Esophagus (tissue), 2 donors: ENCODE measurements around the gene GNA14. TPM values are rescaled to one million over a fixed set of nuclear protein-coding genes. Genes with fewer than 3 reads are reported as not detected.

ENCODE experiments used
- H3K27ac ChIP-seq, 2 donors: one replicate each; pipeline ENCODE4 v1.5.1; 2013; ENCODE audit warnings: low read depth in 2 of 2, mild to moderate bottlenecking in 2 of 2, inconsistent platforms in 1 of 2, low read length in 1 of 2, moderate library complexity in 1 of 2
- H3K27me3 ChIP-seq, 2 donors: one replicate each; pipeline ENCODE4 v1.6.1; 2013; ENCODE audit warnings: low read length in 2 of 2, control low read depth in 1 of 2, mild to moderate bottlenecking in 1 of 2; ENCODE audit not compliant: insufficient read depth in 2 of 2, control insufficient read depth in 1 of 2
- H3K36me3 ChIP-seq, 2 donors: one replicate each; pipeline ENCODE4 v1.6.1; 2013; ENCODE audit warnings: low read length in 1 of 2; ENCODE audit not compliant: control insufficient read depth in 2 of 2, insufficient read depth in 2 of 2
- H3K4me1 ChIP-seq, 2 donors: one replicate each; pipeline ENCODE4 v1.6.1; 2013; ENCODE audit warnings: low read length in 1 of 2; ENCODE audit not compliant: control insufficient read depth in 2 of 2, insufficient read depth in 2 of 2
- H3K4me3 ChIP-seq, 2 donors: one replicate each; pipeline ENCODE4 v1.5.1; 2013; ENCODE audit warnings: low read length in 2 of 2, mild to moderate bottlenecking in 2 of 2, low read depth in 1 of 2, moderate library complexity in 1 of 2
- H3K9me3 ChIP-seq, 2 donors: one replicate each; pipeline ENCODE4 v1.6.1; 2013; ENCODE audit warnings: mild to moderate bottlenecking in 2 of 2, low read depth in 1 of 2, low read length in 1 of 2, moderate library complexity in 1 of 2; ENCODE audit not compliant: control insufficient read depth in 2 of 2, insufficient read depth in 1 of 2
- WGBS, 2 donors: extraction: QIAGEN DNeasy Blood & Tissue Kit; methylation state at CpG; one replicate each; pipeline ENCODE4 v1.1.7; 2013; 5-methylcytosine and 5-hydroxymethylcytosine counted together
- polyA plus RNA-seq, 2 donors: library from polyadenylated mRNA; stranded (reverse); fragments of 200-250 nt; gene quantifications; one replicate each; pipeline ENCODE4 v1.2.3, GENCODE V29; 2013
- donor health status: healthy with polysubstance abuse.
- donor health status: Bipolar disorder and iron deficiency.

GNA14 gene
- polyA plus RNA-seq, 2 donors, result 0.94 to 1.9 TPM

DNA sequence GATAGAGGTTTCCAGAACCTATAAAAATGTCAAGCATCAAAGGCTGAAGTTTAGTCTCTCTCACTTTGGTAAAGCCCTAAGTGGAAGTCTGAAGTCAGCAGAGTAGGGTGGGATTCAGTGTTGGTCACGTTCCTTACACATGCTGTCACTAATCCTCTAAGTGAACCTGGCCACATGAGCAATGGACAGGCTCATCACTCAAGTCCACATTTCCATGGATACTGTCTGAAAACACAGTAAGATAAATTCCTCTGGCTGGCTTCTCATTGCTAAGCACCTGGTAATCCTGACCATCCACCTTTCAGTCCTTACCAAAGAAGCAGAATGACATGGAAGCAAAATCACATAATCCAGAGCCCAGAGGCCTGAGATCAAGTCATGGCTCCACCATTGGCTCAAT is 43.8 kb downstream of the GNA14 start:
- WGBS, 2 donors, result 71 to 78% methylated on average over 1 of the region's 1 CpG
- Histone ChIP-seq H3K27ac (no peak overlapping the region), H3K36me3 (no peaks in the 10 kb centered on the region), H3K27me3 (no peaks in the 10 kb centered on the region), H3K4me3 (no peak overlapping the region), H3K4me1 (no peaks in the 10 kb centered on the region), H3K9me3 (no peaks in the 10 kb centered on the region)

DNA sequence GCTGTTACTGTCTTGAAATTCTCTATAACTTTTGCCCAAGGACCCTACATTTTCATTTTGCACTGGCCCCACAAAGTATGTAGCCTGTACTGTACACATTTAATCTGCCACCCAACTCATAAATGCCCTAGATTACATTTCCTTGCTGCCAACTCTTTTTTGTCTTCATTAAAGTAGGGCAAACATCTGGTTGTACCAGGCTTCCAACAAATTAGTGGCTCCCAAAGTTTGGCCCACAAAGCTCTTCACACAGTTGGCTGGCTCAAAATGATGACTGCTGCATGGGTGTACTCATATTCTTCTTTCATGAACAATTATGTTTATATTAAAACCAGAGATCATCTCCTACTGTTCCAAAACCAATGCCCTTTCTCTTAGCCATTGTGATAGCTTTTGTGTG is 45.3 kb downstream of the GNA14 start:
- no peaks in the 10 kb centered on the region for H3K4me1 ChIP-seq
- no peaks in the 10 kb centered on the region for H3K36me3 ChIP-seq
- H3K27me3 ChIP-seq, result no peaks in the 10 kb centered on the region
- H3K9me3 ChIP-seq, result no peaks in the 10 kb centered on the region
- no peak overlapping the region for H3K4me3 ChIP-seq
- no peak overlapping the region for H3K27ac ChIP-seq

DNA sequence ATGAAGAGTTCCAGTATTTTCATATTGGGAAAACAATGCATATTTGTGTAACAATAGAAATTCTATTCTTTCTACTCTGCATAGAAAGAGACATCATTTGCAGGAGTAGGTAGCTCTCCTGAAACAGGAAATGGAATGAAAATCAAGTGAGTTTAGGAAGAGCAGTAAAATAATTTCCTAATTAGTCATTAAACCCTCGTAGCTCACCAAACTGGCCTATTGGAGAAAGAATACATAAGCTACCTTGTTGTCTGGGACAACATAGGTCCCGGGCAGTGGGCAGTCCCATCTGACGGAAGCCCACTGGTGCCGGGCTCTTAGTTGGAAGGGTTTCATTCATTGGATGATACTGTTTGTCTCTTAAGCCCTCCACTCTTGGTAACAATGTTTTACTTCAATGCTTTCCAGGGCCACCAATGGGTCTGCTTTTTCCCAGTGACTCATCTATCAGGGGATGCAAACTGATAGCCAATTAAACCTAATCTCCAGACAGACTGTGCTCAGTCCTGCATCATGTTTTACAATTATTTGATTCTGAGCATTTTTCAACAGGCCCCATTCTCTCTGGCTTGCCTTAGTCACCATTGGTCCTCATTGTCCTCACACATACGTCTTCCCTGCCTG is 46.5 kb downstream of the GNA14 start:
- Histone ChIP-seq H3K27me3 (no peaks in the 10 kb centered on the region), H3K4me3 (no peak overlapping the region), H3K27ac (no peak overlapping the region), H3K9me3 (no peaks in the 10 kb centered on the region), H3K4me1 (no peaks in the 10 kb centered on the region), H3K36me3 (no peaks in the 10 kb centered on the region)
- 84 to 86% methylated on average over 5 of the region's 5 CpGs for WGBS, 2 donors

DNA sequence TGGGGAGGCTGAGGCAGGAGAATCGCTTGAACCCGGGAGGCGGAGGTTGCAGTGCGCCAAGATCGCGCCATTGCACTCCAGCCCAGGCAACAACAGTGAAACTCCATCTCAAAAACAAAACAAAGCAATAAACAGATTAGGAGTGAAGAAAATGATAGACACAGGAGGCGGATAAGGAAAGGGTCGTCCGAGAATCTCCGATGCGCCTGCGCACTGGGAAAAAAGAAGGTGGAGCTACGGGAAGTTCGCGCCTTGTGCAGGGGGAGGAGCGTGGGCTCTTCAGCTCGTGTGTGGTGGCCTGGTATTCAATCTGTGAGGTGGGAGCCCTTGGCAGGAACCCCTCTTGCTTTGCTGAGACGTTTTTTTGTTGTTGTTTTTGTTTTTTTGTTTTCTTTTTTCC is 47.3 kb downstream of the GNA14 start:
- H3K9me3 ChIP-seq, result no peaks in the 10 kb centered on the region
- H3K4me1 ChIP-seq, result no peaks in the 10 kb centered on the region
- 87 to 89% methylated on average over 18 of the region's 18 CpGs for WGBS, 2 donors
- H3K27ac ChIP-seq, result no peak overlapping the region
- no peaks in the 10 kb centered on the region for H3K27me3 ChIP-seq
- H3K4me3 ChIP-seq, result no peak overlapping the region
- H3K36me3 ChIP-seq, result no peaks in the 10 kb centered on the region

DNA sequence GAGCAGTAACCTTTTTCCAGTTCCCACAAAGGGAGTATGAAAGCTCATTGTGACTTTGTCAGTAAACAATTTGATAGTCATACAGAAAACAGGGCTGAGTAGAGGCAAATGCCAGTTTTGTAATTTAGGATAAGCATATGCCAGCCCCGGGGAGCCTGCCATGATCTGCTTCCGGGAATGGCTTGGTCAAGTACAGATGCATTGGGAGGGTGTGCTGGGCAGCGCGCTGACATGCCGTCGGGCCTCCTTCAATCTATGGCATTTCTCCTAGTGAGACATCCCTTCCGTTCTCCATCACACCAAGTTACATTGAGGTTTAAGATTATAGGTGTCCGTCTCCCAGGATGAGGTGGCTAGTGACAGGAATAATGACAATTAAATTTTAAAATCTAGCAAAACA is 48.6 kb downstream of the GNA14 start:
- WGBS, 2 donors, result 88 to 94% methylated on average over 8 of the region's 8 CpGs
- Histone ChIP-seq H3K27ac (peak overlapping the region in 1 of 2 donors; percentile 32), H3K36me3 (no peaks in the 10 kb centered on the region), H3K9me3 (no peaks in the 10 kb centered on the region), H3K4me1 (no peaks in the 10 kb centered on the region), H3K27me3 (no peaks in the 10 kb centered on the region), H3K4me3 (no peak overlapping the region)

DNA sequence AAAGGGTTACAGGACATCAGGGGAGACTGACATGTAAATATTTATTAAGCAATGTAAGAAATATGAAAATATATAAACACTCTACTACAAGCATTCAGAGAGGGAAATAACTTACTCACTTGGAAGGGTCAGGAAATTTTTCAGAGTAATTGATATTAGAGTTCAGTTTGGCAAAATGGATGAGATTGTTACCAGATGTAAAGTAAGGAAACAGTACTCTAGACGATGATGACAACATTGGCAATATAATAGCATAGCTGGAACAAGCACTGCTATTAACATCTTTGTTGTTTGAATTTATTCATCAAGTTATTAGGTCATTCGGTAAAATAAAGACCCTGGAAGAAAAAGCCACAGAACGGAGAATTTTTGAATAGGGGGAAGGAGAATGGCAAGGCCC is 49.1 kb downstream of the GNA14 start:
- Histone ChIP-seq H3K27me3 (no peaks in the 10 kb centered on the region), H3K36me3 (no peaks in the 10 kb centered on the region), H3K9me3 (no peaks in the 10 kb centered on the region), H3K4me1 (no peaks in the 10 kb centered on the region), H3K4me3 (no peak overlapping the region), H3K27ac (peak overlapping the region in 1 of 2 donors; percentile 32)
- 53 to 58% methylated on average over 3 of the region's 3 CpGs for WGBS, 2 donors

DNA sequence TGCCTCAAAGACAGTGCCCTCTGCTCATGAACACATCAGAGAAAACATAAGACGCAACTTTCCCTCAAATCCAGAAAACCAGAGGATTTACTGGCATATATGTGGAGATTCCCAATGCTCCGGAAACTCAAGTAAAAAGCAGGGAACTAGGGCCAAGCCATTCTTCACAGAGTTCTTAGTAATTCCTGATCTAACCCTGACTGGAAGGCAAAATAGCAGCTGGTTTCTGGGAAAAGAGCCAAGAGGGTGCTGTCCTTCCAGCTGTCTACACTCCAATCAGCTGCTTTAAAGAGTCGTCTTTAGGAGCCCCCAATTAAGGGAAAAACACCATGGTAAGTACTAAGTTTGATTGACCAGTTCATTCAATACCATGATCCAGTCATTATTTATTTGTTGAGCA is 49.6 kb downstream of the GNA14 start:
- H3K27me3 ChIP-seq, result no peaks in the 10 kb centered on the region
- H3K36me3 ChIP-seq, result no peaks in the 10 kb centered on the region
- H3K9me3 ChIP-seq, result no peaks in the 10 kb centered on the region
- 20 to 27% methylated on average over 3 of the region's 3 CpGs for WGBS, 2 donors
- no peaks in the 10 kb centered on the region for H3K4me1 ChIP-seq
- no peak overlapping the region for H3K27ac ChIP-seq
- no peak overlapping the region for H3K4me3 ChIP-seq

DNA sequence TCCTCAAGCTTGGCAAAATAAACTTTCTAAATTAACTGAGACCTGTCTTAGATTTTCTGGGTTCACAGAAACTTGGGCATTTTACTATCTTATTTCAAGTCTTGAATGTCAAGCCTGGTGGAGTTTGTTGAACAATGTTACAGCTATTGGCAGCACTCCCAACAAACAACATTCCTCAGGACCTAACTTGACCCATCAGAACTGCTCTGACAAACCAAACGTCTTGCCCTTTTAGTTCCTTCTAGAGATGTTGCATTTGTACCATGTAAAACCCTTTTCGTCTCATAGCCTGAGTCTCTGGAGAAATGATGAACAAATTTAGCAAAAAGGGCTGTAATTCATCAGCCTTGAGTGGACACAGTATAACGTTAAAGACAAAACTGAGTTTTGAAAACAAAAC is 51.1 kb downstream of the GNA14 start:
- Histone ChIP-seq H3K4me3 (no peak overlapping the region), H3K27me3 (no peaks in the 10 kb centered on the region), H3K4me1 (no peaks in the 10 kb centered on the region), H3K36me3 (no peaks in the 10 kb centered on the region), H3K9me3 (no peaks in the 10 kb centered on the region), H3K27ac (no peak overlapping the region)
- 46 to 48% methylated on average over 3 of the region's 3 CpGs for WGBS, 2 donors

DNA sequence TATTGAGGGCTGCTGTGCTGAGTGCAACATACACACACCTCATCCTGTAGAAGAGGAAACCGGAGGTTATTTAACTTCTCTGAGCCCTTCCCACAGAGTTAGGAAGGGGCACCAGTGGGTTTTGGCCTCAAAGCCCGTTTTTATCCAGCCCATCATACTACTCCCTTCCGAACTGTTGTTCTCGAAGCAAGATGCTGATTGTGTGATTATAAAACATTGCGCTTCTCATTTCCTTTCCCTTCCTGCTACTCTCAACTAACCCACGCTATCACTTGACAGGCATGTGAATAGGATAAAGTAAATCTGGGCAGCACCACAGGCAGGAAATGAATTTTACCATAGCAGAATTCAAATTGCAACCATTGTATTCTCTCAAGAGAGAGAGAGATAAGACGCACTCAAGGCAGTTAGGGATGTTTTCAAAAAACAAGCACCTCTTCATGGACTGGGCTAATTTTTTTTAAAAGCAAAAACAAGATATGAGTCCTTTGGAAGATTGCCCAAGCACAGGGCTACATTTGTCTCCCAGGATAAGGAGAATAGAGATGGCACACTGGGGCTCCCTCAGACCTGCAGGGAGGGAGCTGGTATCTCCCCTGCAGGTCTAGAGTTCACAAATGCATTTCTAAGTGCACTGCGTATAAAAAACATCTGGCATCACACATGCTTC is 52.6 kb downstream of the GNA14 start:
- Histone ChIP-seq H3K27ac (no peak overlapping the region), H3K4me3 (no peak overlapping the region), H3K4me1 (no peaks in the 10 kb centered on the region), H3K9me3 (no peaks in the 10 kb centered on the region), H3K27me3 (no peaks in the 10 kb centered on the region), H3K36me3 (no peaks in the 10 kb centered on the region)
- 50 to 55% methylated on average over 8 of the region's 8 CpGs for WGBS, 2 donors

DNA sequence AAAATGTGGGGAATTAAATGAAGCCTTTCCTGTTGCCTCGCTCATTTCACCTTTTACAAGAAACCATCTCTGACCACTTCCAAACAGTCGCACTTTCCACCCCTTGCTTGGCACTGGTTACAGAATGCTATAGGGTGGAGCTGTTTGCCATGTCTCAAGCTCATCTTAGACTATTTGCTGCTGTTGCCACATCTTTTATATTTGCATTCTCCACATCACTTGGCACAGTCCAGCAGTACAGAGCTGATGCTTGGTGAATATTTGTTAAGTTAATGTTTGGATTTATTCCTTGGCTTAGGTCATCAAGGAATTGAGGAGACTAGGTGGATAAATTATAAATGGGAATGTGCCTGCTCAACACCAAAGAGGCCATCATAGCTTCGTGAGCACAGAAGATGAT is 53.2 kb downstream of the GNA14 start:
- Histone ChIP-seq H3K36me3 (no peaks in the 10 kb centered on the region), H3K4me3 (no peak overlapping the region), H3K27me3 (no peaks in the 10 kb centered on the region), H3K27ac (no peak overlapping the region), H3K4me1 (no peaks in the 10 kb centered on the region), H3K9me3 (no peaks in the 10 kb centered on the region)
- 70 to 73% methylated on average over 3 of the region's 3 CpGs for WGBS, 2 donors
